HepG2 (cell line): ENCODE results near the gene KHK. TPM values are rescaled to one million over a fixed set of nuclear protein-coding genes. Genes with fewer than 3 reads are reported as not detected.

ENCODE experiments used
- ADNP ChIP-seq: sonication (generic); formaldehyde crosslinking; IDR thresholded peaks from 2 replicates; pipeline ENCODE4 v1.4.0; 2020; ENCODE audit warnings: missing genetic modification reagents
- BCL6 ChIP-seq: IDR thresholded peaks from 2 replicates; pipeline ENCODE4 v1.6.1; 2016; ENCODE audit warnings: missing genetic modification reagents, missing compliant biosample characterization
- CC2D1A ChIP-seq: sonication (generic); formaldehyde crosslinking; IDR thresholded peaks from 2 replicates; pipeline ENCODE4 v1.8.1; 2023; ENCODE audit warnings: mild to moderate bottlenecking, missing genetic modification reagents
- ELF1 ChIP-seq: sonication (generic); formaldehyde crosslinking; IDR thresholded peaks from 2 replicates; pipeline ENCODE4 v1.4.0; 2020; ENCODE audit warnings: missing genetic modification reagents
- FOXO1 ChIP-seq: sonication (generic); formaldehyde crosslinking; IDR thresholded peaks from 2 replicates; pipeline ENCODE4 v1.4.0; 2020; ENCODE audit warnings: missing genetic modification reagents
- HOXA5 ChIP-seq: sonication (generic); formaldehyde crosslinking; IDR thresholded peaks from 2 replicates; pipeline ENCODE4 v1.4.0; 2020; ENCODE audit warnings: missing genetic modification reagents
- KDM3A ChIP-seq: IDR thresholded peaks from 2 replicates; pipeline ENCODE4 v1.6.1; 2018; ENCODE audit warnings: low read depth, missing compliant biosample characterization
- KLF15 ChIP-seq: sonication (generic); formaldehyde crosslinking; IDR thresholded peaks from 2 replicates; pipeline ENCODE4 v1.8.1; 2023; ENCODE audit warnings: borderline replicate concordance, mild to moderate bottlenecking, inconsistent platforms, missing genetic modification reagents, mixed read lengths
- MTA3 ChIP-seq: sonication (generic); formaldehyde crosslinking; IDR thresholded peaks from 2 replicates; pipeline ENCODE4 v1.4.0; 2020; ENCODE audit warnings: missing genetic modification reagents
- MXD4 ChIP-seq: IDR thresholded peaks from 2 replicates; pipeline ENCODE4 v1.6.1; 2016; ENCODE audit warnings: mild to moderate bottlenecking, missing biosample characterization, missing genetic modification reagents
- NR1H2 ChIP-seq: sonication (generic); formaldehyde crosslinking; IDR thresholded peaks from 2 replicates; pipeline ENCODE4 v1.8.1; 2022; ENCODE audit warnings: low read depth, missing genetic modification reagents, borderline replicate concordance
- PHF21A ChIP-seq: sonication (generic); formaldehyde crosslinking; IDR thresholded peaks from 2 replicates; pipeline ENCODE4 v1.5.0; 2020; ENCODE audit warnings: mild to moderate bottlenecking, missing genetic modification reagents
- PITX1 ChIP-seq: sonication (generic); formaldehyde crosslinking; IDR thresholded peaks from 2 replicates; pipeline ENCODE4 v1.5.1; 2020; ENCODE audit warnings: mild to moderate bottlenecking, missing genetic modification reagents
- POLR2AphosphoS5 ChIP-seq: IDR thresholded peaks from 2 replicates; pipeline ENCODE4 v1.6.1; 2012; ENCODE audit warnings: low read depth, low read length
- PPARG ChIP-seq: conservative IDR thresholded peaks from 2 replicates; pipeline ENCODE4 v1.6.1; 2016; ENCODE audit warnings: missing biosample characterization, missing genetic modification reagents
- RXRA ChIP-seq: sonication (generic); formaldehyde crosslinking; IDR thresholded peaks from 2 replicates; pipeline ENCODE4 v1.5.1; 2020; ENCODE audit warnings: missing genetic modification reagents
- SMARCE1 ChIP-seq: fragments of 450-650 bp; IDR thresholded peaks from 2 replicates; pipeline ENCODE4 v1.6.1; 2017; ENCODE audit warnings: borderline replicate concordance
- SMC3 ChIP-seq: IDR thresholded peaks from 2 replicates; pipeline ENCODE4 v1.6.1; 2011; ENCODE audit warnings: low read length, improper control_type of control experiment
- SP1 ChIP-seq, 2 experiments: fragments of 450-650 bp in 1 of 2; sonication (generic) in 1 of 2; formaldehyde crosslinking in 1 of 2; IDR thresholded peaks; 2 replicates each; pipeline versions ENCODE4 v1.4.0 to v1.6.1; 2016 to 2020; ENCODE audit warnings: missing genetic modification reagents in 1 of 2
- SP140L ChIP-seq: sonication (generic); formaldehyde crosslinking; IDR thresholded peaks from 2 replicates; pipeline ENCODE4 v1.4.0; 2020; ENCODE audit warnings: missing genetic modification reagents, borderline replicate concordance
- TBX2 ChIP-seq: sonication (generic); formaldehyde crosslinking; IDR thresholded peaks from 2 replicates; pipeline ENCODE4 v1.5.0; 2020; ENCODE audit warnings: missing genetic modification reagents, mild to moderate bottlenecking, borderline replicate concordance
- WIZ ChIP-seq: sonication (generic); formaldehyde crosslinking; IDR thresholded peaks from 2 replicates; pipeline ENCODE4 v1.5.1; 2020; ENCODE audit warnings: mild to moderate bottlenecking, missing genetic modification reagents
- ZBTB3 ChIP-seq: sonication (generic); formaldehyde crosslinking; IDR thresholded peaks from 2 replicates; pipeline ENCODE4 v1.4.0; 2020; ENCODE audit warnings: low read depth, mild to moderate bottlenecking, moderate library complexity, missing genetic modification reagents, borderline replicate concordance
- ZFY ChIP-seq: sonication (generic); formaldehyde crosslinking; IDR thresholded peaks from 2 replicates; pipeline ENCODE4 v1.4.0; 2020; ENCODE audit warnings: missing genetic modification reagents
- ZNF17 ChIP-seq: sonication (generic); formaldehyde crosslinking; IDR thresholded peaks from 2 replicates; pipeline ENCODE4 v1.5.0; 2020; ENCODE audit warnings: mild to moderate bottlenecking, missing genetic modification reagents
- ZNF317 ChIP-seq: sonication (generic); formaldehyde crosslinking; IDR thresholded peaks from 2 replicates; pipeline ENCODE4 v1.5.0; 2020; ENCODE audit warnings: mild to moderate bottlenecking, missing genetic modification reagents
- ZNF432 ChIP-seq: sonication (generic); formaldehyde crosslinking; IDR thresholded peaks from 2 replicates; pipeline ENCODE4 v1.5.0; 2020; ENCODE audit warnings: missing genetic modification reagents, mild to moderate bottlenecking, borderline replicate concordance
- ZNF550 ChIP-seq: sonication (generic); formaldehyde crosslinking; IDR thresholded peaks from 2 replicates; pipeline ENCODE4 v1.4.0; 2020; ENCODE audit warnings: mild to moderate bottlenecking, missing genetic modification reagents, borderline replicate concordance
- ZNF616 ChIP-seq: sonication (generic); formaldehyde crosslinking; IDR thresholded peaks from 2 replicates; pipeline ENCODE4 v1.5.0; 2020; ENCODE audit warnings: low read depth, mild to moderate bottlenecking, missing genetic modification reagents
- ZNF790 ChIP-seq: sonication (generic); formaldehyde crosslinking; IDR thresholded peaks from 2 replicates; pipeline ENCODE4 v1.8.0; 2022; ENCODE audit warnings: missing genetic modification reagents, mild to moderate bottlenecking, borderline replicate concordance
- ZNF878 ChIP-seq: sonication (generic); formaldehyde crosslinking; IDR thresholded peaks from 2 replicates; pipeline ENCODE4 v1.8.1; 2023; ENCODE audit warnings: mild to moderate bottlenecking, missing genetic modification reagents, moderate library complexity
- polyA plus RNA-seq, 8 experiments: library from polyadenylated mRNA; depleted of rRNA in 3 of 8; stranded (reverse) in 7 of 8; unstranded in 1 of 8; fragments of >200 nt; fragmentation: Illumina TruSeq in 4 of 8; extraction: Trizol in 4 of 8; gene quantifications; 2 replicates each; pipeline versions ENCODE4 v1.2.1 to v1.2.3, GENCODE V29; 2011 to 2016; ENCODE audit warnings: low read depth in 4 of 8, missing spikeins in 1 of 8, mixed read lengths in 1 of 8; ENCODE audit not compliant: insufficient read depth in 1 of 8
- total RNA-seq, 5 experiments: library from RNA; depleted of rRNA; stranded (reverse); fragments of >200 nt; fragmentation: Illumina TruSeq; extraction: Trizol; gene quantifications; 2 replicates each; pipeline ENCODE4 v1.2.3, GENCODE V29; 2016; ENCODE audit warnings: low read depth in 1 of 5
- TF ChIP-seq, protein P1 (sequence below): sonication (generic); formaldehyde crosslinking; IDR thresholded peaks from 2 replicates; pipeline ENCODE4 v1.5.1; 2020; ENCODE audit warnings: missing genetic modification reagents, mild to moderate bottlenecking, borderline replicate concordance
- TF ChIP-seq, protein P2 (sequence below): IDR thresholded peaks from 2 replicates; pipeline ENCODE4 v1.6.1; 2016; ENCODE audit warnings: missing genetic modification reagents, missing compliant biosample characterization

Gene KHK
- total and polyA plus RNA-seq, 2 of the 13 experiments (the other 11 are each of a cell fraction or from before 2014, with no cell fraction given): 40.9 to 99.2 TPM

DNA sequence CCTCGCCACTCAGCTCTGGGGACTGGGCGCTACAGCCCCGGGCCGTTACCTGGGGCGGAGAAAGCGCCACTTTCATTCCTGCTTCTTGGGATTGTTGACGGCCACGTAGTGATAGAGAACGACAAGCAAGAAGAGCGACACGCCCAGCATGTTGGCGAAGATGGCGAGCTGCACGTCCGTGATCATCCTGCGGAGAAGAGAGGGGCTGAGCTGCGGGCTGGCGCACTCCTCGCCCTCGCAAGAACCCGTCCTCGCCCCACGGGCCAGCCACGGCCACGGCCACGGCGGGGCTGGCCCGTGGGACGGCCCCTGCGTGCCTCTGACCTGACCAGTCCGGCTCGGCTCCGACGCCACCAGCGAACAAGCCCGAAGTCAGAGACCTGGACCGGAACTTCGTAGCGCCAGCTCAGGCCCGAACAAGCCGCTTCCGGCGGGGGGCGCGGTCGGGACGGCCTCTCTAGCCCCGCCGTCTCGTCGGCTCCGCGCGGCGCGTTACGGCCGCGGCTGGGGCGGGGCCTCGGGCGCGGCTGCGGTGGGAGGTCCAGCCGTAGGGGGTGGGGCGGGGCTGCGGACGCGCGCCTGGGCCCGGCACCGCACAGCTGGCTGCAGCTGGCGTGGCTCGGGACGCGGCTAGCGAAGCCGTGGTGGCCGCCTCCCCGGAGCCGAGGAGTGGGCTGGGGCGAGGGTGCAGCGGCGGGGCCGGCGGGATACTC is 15.1 kb upstream of the KHK start, which contains the start of gene OST4 (continued):
- TF ChIP-seq ZNF790 (CRISPR knock-in tag): peak; percentile 91; the same call in 1 of the 2 replicates
- TF ChIP-seq PHF21A: no peak; the same call in 1 of the 2 replicates
- TF ChIP-seq SMC3: no peak
- no peak for TF ChIP-seq MTA3 (CRISPR knock-in tag)
- no peak; the same call in none of the 2 replicates for TF ChIP-seq KDM3A (CRISPR knock-in tag)
- peak; percentile 48; the same call in 1 of the 2 replicates for TF ChIP-seq RXRA (CRISPR knock-in tag)
- TF ChIP-seq FOXO1 (CRISPR knock-in tag): peak; percentile 46; the same call in 1 of the 2 replicates
- no peak for TF ChIP-seq ZNF550 (CRISPR knock-in tag)
- peak; percentile 53; the same call in 1 of the 2 replicates for TF ChIP-seq MXD4 (CRISPR knock-in tag)
- TF ChIP-seq PPARG (CRISPR knock-in tag): peak; percentile 58; the same call in 1 of the 2 replicates
- TF ChIP-seq, protein P1, sequence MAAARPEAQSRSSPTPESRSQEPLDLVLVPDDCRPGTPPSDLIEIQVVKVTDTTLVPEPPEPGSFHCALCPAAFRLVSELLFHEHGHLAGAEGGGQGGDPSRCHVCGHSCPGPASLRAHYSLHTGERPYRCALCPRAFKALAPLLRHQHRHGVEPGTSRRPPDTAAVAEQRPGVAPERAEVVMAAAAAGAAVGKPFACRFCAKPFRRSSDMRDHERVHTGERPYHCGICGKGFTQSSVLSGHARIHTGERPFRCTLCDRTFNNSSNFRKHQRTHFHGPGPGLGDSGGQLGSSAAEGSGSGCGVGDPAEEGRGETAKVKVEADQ (CRISPR knock-in tag): no peak; the same call in 1 of the 2 replicates
- TF ChIP-seq PITX1: peak; percentile 48; the same call in 1 of the 2 replicates
- TF ChIP-seq ZNF616 (CRISPR knock-in tag): peak; percentile 89
- TF ChIP-seq SMARCE1: no peak
- TF ChIP-seq KLF15: 0 out of 2 replicates have a peak, but pooled peaks have one; percentile 23
- TF ChIP-seq TBX2 (CRISPR knock-in tag): peak; percentile 70; the same call in 1 of the 2 replicates
- 0 out of 2 replicates have a peak, but pooled peaks have one; percentile 34 for TF ChIP-seq BCL6 (CRISPR knock-in tag)
- TF ChIP-seq NR1H2 (CRISPR knock-in tag): no peak
- TF ChIP-seq HOXA5 (CRISPR knock-in tag): peak; percentile 59
- TF ChIP-seq ZNF432 (CRISPR knock-in tag): no peak
- TF ChIP-seq SP140L (CRISPR knock-in tag): no peak
- TF ChIP-seq ZBTB3 (CRISPR knock-in tag): no peak; the same call in 1 of the 2 replicates
- TF ChIP-seq POLR2AphosphoS5: peak; percentile 98
- TF ChIP-seq ADNP (CRISPR knock-in tag): no peak
- no peak for TF ChIP-seq CC2D1A (CRISPR knock-in tag)
- TF ChIP-seq ELF1 (CRISPR knock-in tag): peak; percentile 58
- TF ChIP-seq ZNF878 (CRISPR knock-in tag): no peak
- TF ChIP-seq ZFY: peak; percentile 92
- no peak for TF ChIP-seq SP1 (IDR thresholded peaks at IDR 0.05)
- TF ChIP-seq SP1 (CRISPR knock-in tag; IDR thresholded peaks at IDR 0.05): peak; percentile 58
- TF ChIP-seq WIZ (CRISPR knock-in tag): no peak
- TF ChIP-seq ZNF317: no peak
- TF ChIP-seq, protein P2, sequence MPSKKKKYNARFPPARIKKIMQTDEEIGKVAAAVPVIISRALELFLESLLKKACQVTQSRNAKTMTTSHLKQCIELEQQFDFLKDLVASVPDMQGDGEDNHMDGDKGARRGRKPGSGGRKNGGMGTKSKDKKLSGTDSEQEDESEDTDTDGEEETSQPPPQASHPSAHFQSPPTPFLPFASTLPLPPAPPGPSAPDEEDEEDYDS (CRISPR knock-in tag): peak; percentile 81
- no peak for TF ChIP-seq ZNF17
